ENCODE results near the gene ACTL7A. TPM values are rescaled to one million over a fixed set of nuclear protein-coding genes. Genes with fewer than 3 reads are reported as not detected.

Gene ACTL7A
- total and polyA plus RNA-seq, 2 of the 13 experiments (the other 11 are each of a cell fraction or from before 2014, with no cell fraction given): not detected

DNA sequence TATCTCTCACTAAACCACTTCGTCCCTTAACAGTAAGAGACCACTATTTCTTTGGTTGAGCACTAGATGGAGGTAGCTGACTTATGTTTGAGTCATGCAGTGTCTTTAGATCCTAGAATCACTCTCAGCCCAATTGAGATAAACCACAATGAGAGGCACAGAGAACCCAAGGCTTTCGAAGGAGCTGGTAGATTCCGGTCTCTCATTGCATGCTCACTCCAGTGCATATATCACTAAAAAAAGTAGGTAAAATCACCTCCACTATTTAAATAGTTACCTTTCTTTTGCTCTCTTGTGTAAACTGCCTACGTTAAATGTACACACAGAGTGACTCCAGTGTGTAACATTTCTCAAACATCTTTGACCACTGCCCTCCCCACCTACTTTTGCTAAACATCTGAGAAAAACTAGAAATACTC, 27.6 kb downstream of the ACTL7A start (continued):
- no peak for TF ChIP-seq SSRP1 (CRISPR knock-in tag; IDR thresholded peaks at IDR 0.05)
- no peak for TF ChIP-seq KDM2A (CRISPR knock-in tag; IDR thresholded peaks at IDR 0.05; ENCODE audit: borderline replicate concordance, low read depth)
- no peak for TF ChIP-seq PHF8 (CRISPR knock-in tag; IDR thresholded peaks at IDR 0.05)
- no peak for TF ChIP-seq SRSF9 (IDR thresholded peaks at IDR 0.05; ENCODE audit: borderline replicate concordance, insufficient read depth, low read depth, low read length, poor library complexity, severe bottlenecking)
- TF ChIP-seq ELF3 (CRISPR knock-in tag; IDR thresholded peaks at IDR 0.05): peak; percentile 16; the same call in 1 of the 2 replicates
- TF ChIP-seq ZNF468 (CRISPR knock-in tag; IDR thresholded peaks at IDR 0.05): no peak
- TF ChIP-seq, protein P1, sequence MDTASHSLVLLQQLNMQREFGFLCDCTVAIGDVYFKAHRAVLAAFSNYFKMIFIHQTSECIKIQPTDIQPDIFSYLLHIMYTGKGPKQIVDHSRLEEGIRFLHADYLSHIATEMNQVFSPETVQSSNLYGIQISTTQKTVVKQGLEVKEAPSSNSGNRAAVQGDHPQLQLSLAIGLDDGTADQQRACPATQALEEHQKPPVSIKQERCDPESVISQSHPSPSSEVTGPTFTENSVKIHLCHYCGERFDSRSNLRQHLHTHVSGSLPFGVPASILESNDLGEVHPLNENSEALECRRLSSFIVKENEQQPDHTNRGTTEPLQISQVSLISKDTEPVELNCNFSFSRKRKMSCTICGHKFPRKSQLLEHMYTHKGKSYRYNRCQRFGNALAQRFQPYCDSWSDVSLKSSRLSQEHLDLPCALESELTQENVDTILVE (CRISPR knock-in tag; IDR thresholded peaks at IDR 0.05): no peak
- no peak for TF ChIP-seq ZBTB42 (CRISPR knock-in tag; IDR thresholded peaks at IDR 0.05)
- TF ChIP-seq, protein P2, sequence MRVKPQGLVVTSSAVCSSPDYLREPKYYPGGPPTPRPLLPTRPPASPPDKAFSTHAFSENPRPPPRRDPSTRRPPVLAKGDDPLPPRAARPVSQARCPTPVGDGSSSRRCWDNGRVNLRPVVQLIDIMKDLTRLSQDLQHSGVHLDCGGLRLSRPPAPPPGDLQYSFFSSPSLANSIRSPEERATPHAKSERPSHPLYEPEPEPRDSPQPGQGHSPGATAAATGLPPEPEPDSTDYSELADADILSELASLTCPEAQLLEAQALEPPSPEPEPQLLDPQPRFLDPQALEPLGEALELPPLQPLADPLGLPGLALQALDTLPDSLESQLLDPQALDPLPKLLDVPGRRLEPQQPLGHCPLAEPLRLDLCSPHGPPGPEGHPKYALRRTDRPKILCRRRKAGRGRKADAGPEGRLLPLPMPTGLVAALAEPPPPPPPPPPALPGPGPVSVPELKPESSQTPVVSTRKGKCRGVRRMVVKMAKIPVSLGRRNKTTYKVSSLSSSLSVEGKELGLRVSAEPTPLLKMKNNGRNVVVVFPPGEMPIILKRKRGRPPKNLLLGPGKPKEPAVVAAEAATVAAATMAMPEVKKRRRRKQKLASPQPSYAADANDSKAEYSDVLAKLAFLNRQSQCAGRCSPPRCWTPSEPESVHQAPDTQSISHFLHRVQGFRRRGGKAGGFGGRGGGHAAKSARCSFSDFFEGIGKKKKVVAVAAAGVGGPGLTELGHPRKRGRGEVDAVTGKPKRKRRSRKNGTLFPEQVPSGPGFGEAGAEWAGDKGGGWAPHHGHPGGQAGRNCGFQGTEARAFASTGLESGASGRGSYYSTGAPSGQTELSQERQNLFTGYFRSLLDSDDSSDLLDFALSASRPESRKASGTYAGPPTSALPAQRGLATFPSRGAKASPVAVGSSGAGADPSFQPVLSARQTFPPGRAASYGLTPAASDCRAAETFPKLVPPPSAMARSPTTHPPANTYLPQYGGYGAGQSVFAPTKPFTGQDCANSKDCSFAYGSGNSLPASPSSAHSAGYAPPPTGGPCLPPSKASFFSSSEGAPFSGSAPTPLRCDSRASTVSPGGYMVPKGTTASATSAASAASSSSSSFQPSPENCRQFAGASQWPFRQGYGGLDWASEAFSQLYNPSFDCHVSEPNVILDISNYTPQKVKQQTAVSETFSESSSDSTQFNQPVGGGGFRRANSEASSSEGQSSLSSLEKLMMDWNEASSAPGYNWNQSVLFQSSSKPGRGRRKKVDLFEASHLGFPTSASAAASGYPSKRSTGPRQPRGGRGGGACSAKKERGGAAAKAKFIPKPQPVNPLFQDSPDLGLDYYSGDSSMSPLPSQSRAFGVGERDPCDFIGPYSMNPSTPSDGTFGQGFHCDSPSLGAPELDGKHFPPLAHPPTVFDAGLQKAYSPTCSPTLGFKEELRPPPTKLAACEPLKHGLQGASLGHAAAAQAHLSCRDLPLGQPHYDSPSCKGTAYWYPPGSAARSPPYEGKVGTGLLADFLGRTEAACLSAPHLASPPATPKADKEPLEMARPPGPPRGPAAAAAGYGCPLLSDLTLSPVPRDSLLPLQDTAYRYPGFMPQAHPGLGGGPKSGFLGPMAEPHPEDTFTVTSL (CRISPR knock-in tag; IDR thresholded peaks at IDR 0.05; ENCODE audit: borderline replicate concordance): peak; percentile 46; the same call in 1 of the 2 replicates
- no peak for TF ChIP-seq ZNF563 (CRISPR knock-in tag; IDR thresholded peaks at IDR 0.05)
- TF ChIP-seq, protein P3, sequence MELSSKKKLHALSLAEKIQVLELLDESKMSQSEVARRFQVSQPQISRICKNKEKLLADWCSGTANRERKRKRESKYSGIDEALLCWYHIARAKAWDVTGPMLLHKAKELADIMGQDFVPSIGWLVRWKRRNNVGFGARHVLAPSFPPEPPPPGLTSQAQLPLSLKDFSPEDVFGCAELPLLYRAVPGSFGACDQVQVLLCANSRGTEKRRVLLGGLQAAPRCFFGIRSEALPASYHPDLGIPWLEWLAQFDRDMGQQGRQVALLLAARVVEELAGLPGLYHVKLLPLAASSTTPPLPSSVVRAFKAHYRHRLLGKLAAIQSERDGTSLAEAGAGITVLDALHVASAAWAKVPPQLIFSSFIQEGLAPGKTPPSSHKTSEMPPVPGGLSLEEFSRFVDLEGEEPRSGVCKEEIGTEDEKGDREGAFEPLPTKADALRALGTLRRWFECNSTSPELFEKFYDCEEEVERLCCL (CRISPR knock-in tag; IDR thresholded peaks at IDR 0.05; ENCODE audit: borderline replicate concordance): no peak
- TF ChIP-seq, protein P4, sequence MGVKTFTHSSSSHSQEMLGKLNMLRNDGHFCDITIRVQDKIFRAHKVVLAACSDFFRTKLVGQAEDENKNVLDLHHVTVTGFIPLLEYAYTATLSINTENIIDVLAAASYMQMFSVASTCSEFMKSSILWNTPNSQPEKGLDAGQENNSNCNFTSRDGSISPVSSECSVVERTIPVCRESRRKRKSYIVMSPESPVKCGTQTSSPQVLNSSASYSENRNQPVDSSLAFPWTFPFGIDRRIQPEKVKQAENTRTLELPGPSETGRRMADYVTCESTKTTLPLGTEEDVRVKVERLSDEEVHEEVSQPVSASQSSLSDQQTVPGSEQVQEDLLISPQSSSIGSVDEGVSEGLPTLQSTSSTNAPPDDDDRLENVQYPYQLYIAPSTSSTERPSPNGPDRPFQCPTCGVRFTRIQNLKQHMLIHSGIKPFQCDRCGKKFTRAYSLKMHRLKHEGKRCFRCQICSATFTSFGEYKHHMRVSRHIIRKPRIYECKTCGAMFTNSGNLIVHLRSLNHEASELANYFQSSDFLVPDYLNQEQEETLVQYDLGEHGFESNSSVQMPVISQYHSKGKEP (CRISPR knock-in tag; IDR thresholded peaks at IDR 0.05): no peak
- no peak for TF ChIP-seq PLRG1 (conservative IDR thresholded peaks at IDR 0.05)
- TF ChIP-seq, protein P5, sequence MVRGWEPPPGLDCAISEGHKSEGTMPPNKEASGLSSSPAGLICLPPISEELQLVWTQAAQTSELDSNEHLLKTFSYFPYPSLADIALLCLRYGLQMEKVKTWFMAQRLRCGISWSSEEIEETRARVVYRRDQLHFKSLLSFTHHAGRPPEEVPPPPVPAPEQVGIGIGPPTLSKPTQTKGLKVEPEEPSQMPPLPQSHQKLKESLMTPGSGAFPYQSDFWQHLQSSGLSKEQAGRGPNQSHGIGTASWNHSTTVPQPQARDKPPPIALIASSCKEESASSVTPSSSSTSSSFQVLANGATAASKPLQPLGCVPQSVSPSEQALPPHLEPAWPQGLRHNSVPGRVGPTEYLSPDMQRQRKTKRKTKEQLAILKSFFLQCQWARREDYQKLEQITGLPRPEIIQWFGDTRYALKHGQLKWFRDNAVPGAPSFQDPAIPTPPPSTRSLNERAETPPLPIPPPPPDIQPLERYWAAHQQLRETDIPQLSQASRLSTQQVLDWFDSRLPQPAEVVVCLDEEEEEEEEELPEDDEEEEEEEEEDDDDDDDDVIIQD (CRISPR knock-in tag; IDR thresholded peaks at IDR 0.05; ENCODE audit: low read depth): no peak
- TF ChIP-seq TRIM24 (CRISPR knock-in tag; IDR thresholded peaks at IDR 0.05): no peak
- TF ChIP-seq, protein P6, sequence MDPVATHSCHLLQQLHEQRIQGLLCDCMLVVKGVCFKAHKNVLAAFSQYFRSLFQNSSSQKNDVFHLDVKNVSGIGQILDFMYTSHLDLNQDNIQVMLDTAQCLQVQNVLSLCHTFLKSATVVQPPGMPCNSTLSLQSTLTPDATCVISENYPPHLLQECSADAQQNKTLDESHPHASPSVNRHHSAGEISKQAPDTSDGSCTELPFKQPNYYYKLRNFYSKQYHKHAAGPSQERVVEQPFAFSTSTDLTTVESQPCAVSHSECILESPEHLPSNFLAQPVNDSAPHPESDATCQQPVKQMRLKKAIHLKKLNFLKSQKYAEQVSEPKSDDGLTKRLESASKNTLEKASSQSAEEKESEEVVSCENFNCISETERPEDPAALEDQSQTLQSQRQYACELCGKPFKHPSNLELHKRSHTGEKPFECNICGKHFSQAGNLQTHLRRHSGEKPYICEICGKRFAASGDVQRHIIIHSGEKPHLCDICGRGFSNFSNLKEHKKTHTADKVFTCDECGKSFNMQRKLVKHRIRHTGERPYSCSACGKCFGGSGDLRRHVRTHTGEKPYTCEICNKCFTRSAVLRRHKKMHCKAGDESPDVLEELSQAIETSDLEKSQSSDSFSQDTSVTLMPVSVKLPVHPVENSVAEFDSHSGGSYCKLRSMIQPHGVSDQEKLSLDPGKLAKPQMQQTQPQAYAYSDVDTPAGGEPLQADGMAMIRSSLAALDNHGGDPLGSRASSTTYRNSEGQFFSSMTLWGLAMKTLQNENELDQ (CRISPR knock-in tag; IDR thresholded peaks at IDR 0.05; ENCODE audit: borderline replicate concordance): no peak

All from HepG2 (cell line).